GM23338 (cell line): ENCODE data around the gene YPEL4.
"Not testable (repeated sequence)": the region's sequence is repeated elsewhere in the genome, so short reads cannot be mapped to it uniquely, and the experiment has no call there.

ENCODE experiments used
- CTCF ChIP-seq, 2 experiments: fragments of 200-600 bp in 1 of 2; sonication (generic) in 1 of 2; conservative IDR thresholded peaks; 2 replicates each; pipeline versions ENCODE4 v1.5.1 to v1.6.1; 2016 to 2017; ENCODE audit warnings: antibody characterized with exemption in 2 of 2, low read depth in 2 of 2, mild to moderate bottlenecking in 2 of 2, moderate library complexity in 1 of 2
- EZH2 ChIP-seq: fragments of 200-600 bp; sonication (generic); IDR thresholded peaks from one replicate; pipeline ENCODE4 v1.8.0; 2017; ENCODE audit warnings: antibody characterized with exemption, mild to moderate bottlenecking, low read depth; ENCODE audit not compliant: unreplicated experiment
- EZH2phosphoT487 ChIP-seq: fragments of 200-600 bp; sonication (generic); IDR thresholded peaks from one replicate; pipeline ENCODE4 v1.8.1; 2018; ENCODE audit warnings: antibody characterized with exemption; ENCODE audit not compliant: unreplicated experiment
- NANOG ChIP-seq: IDR thresholded peaks from 2 replicates; pipeline ENCODE4 v1.6.1; 2016; ENCODE audit warnings: antibody characterized with exemption, borderline replicate concordance
- POLR2AphosphoS5 ChIP-seq: IDR thresholded peaks from 2 replicates; pipeline ENCODE4 v1.6.1; 2016; ENCODE audit warnings: antibody characterized with exemption, low read depth
- REST ChIP-seq: IDR thresholded peaks from one replicate; pipeline ENCODE4 v1.6.1; 2018; ENCODE audit warnings: antibody characterized with exemption; ENCODE audit not compliant: unreplicated experiment
- ZNF462 ChIP-seq: fragments of 250-450 bp; sonication (Bioruptor Pico); IDR thresholded peaks from 2 replicates; pipeline ENCODE4 v1.5.0; 2020; ENCODE audit warnings: mild to moderate bottlenecking, moderate library complexity

- not testable (repeated sequence) for TF ChIP-seq EZH2; REST; CTCF (conservative IDR thresholded peaks at IDR 0.05; ENCODE audit: low read depth in 2 of 2); POLR2AphosphoS5; EZH2phosphoT487; ZNF462 (CRISPR knock-in tag); NANOG
Measured at GRCh38 chr11:57690474-57690873, 40.8 kb upstream of the YPEL4 start.
